Adrenal gland (tissue), 12 donors: ENCODE measurements around the gene TBX3. TPM values are rescaled to one million over a fixed set of nuclear protein-coding genes. Genes with fewer than 3 reads are reported as not detected.

Source experiments
- DNase-seq, 7 donors: peaks; one replicate each; pipeline ENCODE4 v3.0.0-alpha.2; 2019 to 2020
- H3K27ac ChIP-seq, 5 donors: fragments of 200-600 bp; sonication (generic) in 4 of 5; 1 replicate in 3 of 5; 2 replicates in 2 of 5; pipeline versions ENCODE4 v1.5.1 to v1.8.0; 2016 to 2020; ENCODE audit warnings: mild to moderate bottlenecking in 1 of 5
- H3K27me3 ChIP-seq: fragments of 200-600 bp; 2 replicates; pipeline ENCODE4 v1.8.0; 2021
- H3K36me3 ChIP-seq, 2 donors: fragments of 200-600 bp; replicated peaks in 1 of 2; 1 replicate in 1 of 2; 2 replicates in 1 of 2; pipeline versions ENCODE4 v1.5.1 to v1.8.0; 2018 to 2022
- H3K4me1 ChIP-seq, 2 donors: fragments of 200-600 bp; replicated peaks in 1 of 2; 1 replicate in 1 of 2; 2 replicates in 1 of 2; pipeline versions ENCODE4 v1.5.1 to v1.8.0; 2018 to 2021
- H3K4me3 ChIP-seq, 4 donors: fragments of 200-600 bp; sonication (generic) in 3 of 4; one replicate each; pipeline ENCODE4 v1.5.1; 2016 to 2018
- H3K9me3 ChIP-seq, 3 donors: fragments of 200-600 bp; sonication (generic) in 1 of 3; replicated peaks in 1 of 3; 1 replicate in 2 of 3; 2 replicates in 1 of 3; pipeline versions ENCODE4 v1.5.1 to v1.8.0; 2016 to 2021
- POLR2A ChIP-seq, 2 donors: fragments of 450-650 bp; IDR thresholded peaks; one replicate each; pipeline ENCODE4 v1.6.1; 2017; ENCODE audit warnings: antibody characterized with exemption in 2 of 2, mild to moderate bottlenecking in 2 of 2, moderate library complexity in 1 of 2
- WGBS, 4 donors: extraction: QIAGEN DNeasy Blood & Tissue Kit in 2 of 4; methylation state at CpG; one replicate each; pipeline versions ENCODE4 v1.1.5 to v1.1.7; 2013 to 2017; 5-methylcytosine and 5-hydroxymethylcytosine counted together
- intact Hi-C, 2 donors: fragments of 100-400 bp; cut with DNase I; formaldehyde crosslinking; loops; one replicate each; pipeline versions ENCODE4 v1.14.1 to v1.15.0; 2022 to 2023
- polyA plus RNA-seq, 3 donors: library from polyadenylated mRNA; stranded (reverse); fragments of 200-250 nt in 2 of 3; fragments of 350-450 nt in 1 of 3; fragmentation: Illumina TruSeq in 1 of 3; extraction: RNeasy Lipid Tissue Mini Kit (QIAGEN cat#74804) in 1 of 3; gene quantifications; one replicate each; pipeline ENCODE4 v1.2.3, GENCODE V29; 2013 to 2014
- total RNA-seq, 9 donors: library from RNA; depleted of rRNA in 4 of 9; stranded (reverse); fragments of >200 nt in 4 of 9; fragments of 120-200 nt in 1 of 9; fragmentation: NEBNext Ultra II Directional in 1 of 9; extraction: Animal tissue kit (Norgen Biotek cat#: 25700) in 1 of 9; gene quantifications; one replicate each; pipeline versions ENCODE4 v1.1.0 to v1.2.4, GENCODE V29; 2013 to 2023
- TF ChIP-seq, protein P1 (sequence below), 6 experiments: fragments of 450-650 bp in 4 of 6; fragments of 200-600 bp in 2 of 6; sonication (generic) in 1 of 6; IDR thresholded peaks; 1 replicate in 5 of 6; 2 replicates in 1 of 6; pipeline versions ENCODE4 v1.5.1 to v1.8.0; 2016 to 2021; ENCODE audit warnings: antibody characterized with exemption in 6 of 6, mild to moderate bottlenecking in 2 of 6, moderate library complexity in 1 of 6
- donor health status: healthy with polysubstance abuse.
- donor health status: Bipolar disorder and iron deficiency.
- donor health status: DM: yes; HTN: yes; CAD: no.
- donor health status: DM: no; HTN: no; CAD: no.
- donor health status: DM: no; HTN: no; CAD: no.
- donor health status: DM: yes; HTN: yes; CAD: no.

The TBX3 gene
- total and polyA plus RNA-seq, 12 donors, result 156 to 602 (median 354) TPM

GRCh38 chr12:114687802-114688201, 3.8 kb upstream of the TBX3 start:
- Histone ChIP-seq H3K27me3 (no peaks in the 10 kb centered on the region), H3K4me1 (peaks cover 17 to 19% of the 10 kb centered on the region in 2 donors), H3K36me3 (no peaks in the 10 kb centered on the region), H3K4me3 (no peak overlapping the region), H3K9me3 (no peaks in the 10 kb centered on the region), H3K27ac (peak overlapping the region in 3 of 5 donors; percentile 5 to 78 (median 49))
- TF ChIP-seq POLR2A (IDR thresholded peaks at IDR 0.05), result no peak
- TF ChIP-seq, protein P1, sequence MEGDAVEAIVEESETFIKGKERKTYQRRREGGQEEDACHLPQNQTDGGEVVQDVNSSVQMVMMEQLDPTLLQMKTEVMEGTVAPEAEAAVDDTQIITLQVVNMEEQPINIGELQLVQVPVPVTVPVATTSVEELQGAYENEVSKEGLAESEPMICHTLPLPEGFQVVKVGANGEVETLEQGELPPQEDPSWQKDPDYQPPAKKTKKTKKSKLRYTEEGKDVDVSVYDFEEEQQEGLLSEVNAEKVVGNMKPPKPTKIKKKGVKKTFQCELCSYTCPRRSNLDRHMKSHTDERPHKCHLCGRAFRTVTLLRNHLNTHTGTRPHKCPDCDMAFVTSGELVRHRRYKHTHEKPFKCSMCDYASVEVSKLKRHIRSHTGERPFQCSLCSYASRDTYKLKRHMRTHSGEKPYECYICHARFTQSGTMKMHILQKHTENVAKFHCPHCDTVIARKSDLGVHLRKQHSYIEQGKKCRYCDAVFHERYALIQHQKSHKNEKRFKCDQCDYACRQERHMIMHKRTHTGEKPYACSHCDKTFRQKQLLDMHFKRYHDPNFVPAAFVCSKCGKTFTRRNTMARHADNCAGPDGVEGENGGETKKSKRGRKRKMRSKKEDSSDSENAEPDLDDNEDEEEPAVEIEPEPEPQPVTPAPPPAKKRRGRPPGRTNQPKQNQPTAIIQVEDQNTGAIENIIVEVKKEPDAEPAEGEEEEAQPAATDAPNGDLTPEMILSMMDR (IDR thresholded peaks at IDR 0.05), result no peak
- WGBS, 4 donors, result 44 to 63% (median 51%) methylated on average over 10 to 12 of the region's 12 CpGs
- DNase-seq, result no peak
- intact Hi-C loops, result loop anchor here in 1 of 2 donors (10.0 kb wide), 1 partner anchor 87 kb away; no protein-coding TSS in a partner anchor

- H3K27me3 ChIP-seq, result no peaks in the 10 kb centered on the region
- peak overlapping the region in 1 of 5 donors; percentile 78 for H3K27ac ChIP-seq
- no peaks in the 10 kb centered on the region for H3K36me3 ChIP-seq
- H3K4me3 ChIP-seq, result no peak overlapping the region
- WGBS, 4 donors, result 63 to 75% (median 69%) methylated on average over 39 to 41 of the region's 41 CpGs
- intact Hi-C loops, result loop anchor here in 1 of 2 donors (10.0 kb wide), 1 partner anchor 88 kb away; no protein-coding TSS in a partner anchor
- peak in 1 of 7 donors; percentile 40 for DNase-seq
- no peak for TF ChIP-seq POLR2A (IDR thresholded peaks at IDR 0.05)
- TF ChIP-seq, protein P1 (IDR thresholded peaks at IDR 0.05), result no peak
- H3K4me1 ChIP-seq, result peaks cover 17 to 19% of the 10 kb centered on the region in 2 donors
- H3K9me3 ChIP-seq, result no peaks in the 10 kb centered on the region
Measured at GRCh38 chr12:114686773-114687500, 3.0 kb upstream of the TBX3 start.

- WGBS, 4 donors, result 68 to 80% (median 73%) methylated on average over 11 of the region's 11 CpGs
- TF ChIP-seq POLR2A (IDR thresholded peaks at IDR 0.05), result no peak
- TF ChIP-seq, protein P1 (IDR thresholded peaks at IDR 0.05), result no peak
- Histone ChIP-seq H3K27ac (peak overlapping the region in 1 of 5 donors; percentile 93), H3K9me3 (no peaks in the 10 kb centered on the region), H3K4me3 (no peak overlapping the region), H3K36me3 (peaks cover 0 to 2% of the 10 kb centered on the region in 2 donors), H3K27me3 (no peaks in the 10 kb centered on the region), H3K4me1 (peaks cover 12 to 19% of the 10 kb centered on the region in 2 donors)
- peak in 1 of 7 donors; percentile 37 for DNase-seq
- intact Hi-C loops, result loop anchor here in 1 of 2 donors (10.0 kb wide), 1 partner anchor 88 kb away; no protein-coding TSS in a partner anchor
Measured at GRCh38 chr12:114686426-114686772, 2.4 kb upstream of the TBX3 start.

- Histone ChIP-seq H3K27ac (peak overlapping the region in 3 of 5 donors; percentile 93 to 99 (median 97)), H3K9me3 (no peaks in the 10 kb centered on the region), H3K4me3 (peak overlapping the region in 1 of 4 donors; percentile 74), H3K27me3 (no peaks in the 10 kb centered on the region), H3K4me1 (peaks cover 7 to 18% of the 10 kb centered on the region in 2 donors), H3K36me3 (peaks cover 0 to 8% of the 10 kb centered on the region in 2 donors)
- 70 to 78% (median 74%) methylated on average over 14 to 17 of the region's 17 CpGs for WGBS, 4 donors
- intact Hi-C loops, result loop anchor here in 1 of 2 donors (10.0 kb wide), 1 partner anchor 89 kb away; no protein-coding TSS in a partner anchor
- peak in 2 of 7 donors; percentile 45 to 54 for DNase-seq
- no peak for TF ChIP-seq POLR2A (IDR thresholded peaks at IDR 0.05)
- TF ChIP-seq, protein P1 (IDR thresholded peaks at IDR 0.05), result no peak
Measured at GRCh38 chr12:114685869-114686268, 1.9 kb upstream of the TBX3 start.
